ENCODE measurements around the gene RTKN2.

DNA sequence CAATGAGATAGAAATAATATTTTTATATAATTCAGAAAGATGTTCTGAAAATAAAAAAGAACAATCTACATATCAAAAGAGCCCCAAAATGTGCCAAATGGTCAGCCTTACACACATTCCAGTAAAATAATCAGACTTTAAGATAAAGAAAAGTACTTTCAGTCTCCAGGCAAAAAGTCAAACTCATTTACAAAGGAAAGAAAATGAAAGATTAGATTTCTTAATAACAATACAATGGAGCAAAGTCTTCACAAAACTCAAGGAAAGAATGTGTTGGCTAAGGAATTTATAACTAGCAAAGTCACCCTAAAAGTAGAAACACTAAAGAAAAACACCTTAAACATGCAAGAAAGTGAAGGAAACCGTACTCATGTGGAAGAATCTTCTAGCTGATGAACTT lies 16.6 kb downstream of the RTKN2 start:
- TF ChIP-seq CTCF (IDR thresholded peaks at IDR 0.05) (no peak), POLR2A (IDR thresholded peaks at IDR 0.05) (no peak)
